IMR-90 (cell line): ENCODE data around the gene OR6C2.

Experiments
- BHLHE40 ChIP-seq: fragments of 150-350 bp; IDR thresholded peaks from 2 replicates; pipeline ENCODE4 v1.6.1; 2016; ENCODE audit warnings: mild to moderate bottlenecking, low read depth, low read length
- CEBPB ChIP-seq: IDR thresholded peaks from 2 replicates; pipeline ENCODE4 v1.6.1; 2012; ENCODE audit warnings: low read depth, low read length, improper control_type of control experiment
- CTCF ChIP-seq: conservative IDR thresholded peaks from 2 replicates; pipeline ENCODE4 v1.5.1; 2012; ENCODE audit warnings: mild to moderate bottlenecking, low read depth, low read length, improper control_type of control experiment
- FOS ChIP-seq: fragments of 150-350 bp; IDR thresholded peaks from 2 replicates; pipeline ENCODE4 v1.6.1; 2016; ENCODE audit warnings: low read depth, low read length
- MAFK ChIP-seq: IDR thresholded peaks from 2 replicates; pipeline ENCODE4 v1.6.1; 2012; ENCODE audit warnings: low read depth, low read length, improper control_type of control experiment
- MAZ ChIP-seq: IDR thresholded peaks from 2 replicates; pipeline ENCODE4 v1.6.1; 2012; ENCODE audit warnings: low read depth, mild to moderate bottlenecking, low read length, improper control_type of control experiment, moderate library complexity, borderline replicate concordance
- POLR2A ChIP-seq: IDR thresholded peaks from 2 replicates; pipeline ENCODE4 v1.6.1; 2012; ENCODE audit warnings: mild to moderate bottlenecking, low read depth, low read length
- RAD21 ChIP-seq: IDR thresholded peaks from 2 replicates; pipeline ENCODE4 v1.6.1; 2012; ENCODE audit warnings: low read length, improper control_type of control experiment
- TF ChIP-seq, protein P1 (sequence below): fragments of 150-350 bp; IDR thresholded peaks from 2 replicates; pipeline ENCODE4 v1.6.1; 2017; ENCODE audit warnings: mild to moderate bottlenecking, antibody characterized with exemption, low read length, low read depth
- TF ChIP-seq, protein P2 (sequence below): fragments of 150-350 bp; IDR thresholded peaks from 2 replicates; pipeline ENCODE4 v1.6.1; 2016; ENCODE audit warnings: low read depth, mild to moderate bottlenecking, low read length, moderate library complexity, borderline replicate concordance

- TF ChIP-seq POLR2A = no peak
- no peak for TF ChIP-seq CTCF
- TF ChIP-seq, protein P1, sequence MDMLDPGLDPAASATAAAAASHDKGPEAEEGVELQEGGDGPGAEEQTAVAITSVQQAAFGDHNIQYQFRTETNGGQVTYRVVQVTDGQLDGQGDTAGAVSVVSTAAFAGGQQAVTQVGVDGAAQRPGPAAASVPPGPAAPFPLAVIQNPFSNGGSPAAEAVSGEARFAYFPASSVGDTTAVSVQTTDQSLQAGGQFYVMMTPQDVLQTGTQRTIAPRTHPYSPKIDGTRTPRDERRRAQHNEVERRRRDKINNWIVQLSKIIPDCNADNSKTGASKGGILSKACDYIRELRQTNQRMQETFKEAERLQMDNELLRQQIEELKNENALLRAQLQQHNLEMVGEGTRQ = no peak
- TF ChIP-seq FOS = no peak
- no peak for TF ChIP-seq MAFK
- TF ChIP-seq BHLHE40 = no peak
- TF ChIP-seq RAD21 = no peak
- TF ChIP-seq, protein P2, sequence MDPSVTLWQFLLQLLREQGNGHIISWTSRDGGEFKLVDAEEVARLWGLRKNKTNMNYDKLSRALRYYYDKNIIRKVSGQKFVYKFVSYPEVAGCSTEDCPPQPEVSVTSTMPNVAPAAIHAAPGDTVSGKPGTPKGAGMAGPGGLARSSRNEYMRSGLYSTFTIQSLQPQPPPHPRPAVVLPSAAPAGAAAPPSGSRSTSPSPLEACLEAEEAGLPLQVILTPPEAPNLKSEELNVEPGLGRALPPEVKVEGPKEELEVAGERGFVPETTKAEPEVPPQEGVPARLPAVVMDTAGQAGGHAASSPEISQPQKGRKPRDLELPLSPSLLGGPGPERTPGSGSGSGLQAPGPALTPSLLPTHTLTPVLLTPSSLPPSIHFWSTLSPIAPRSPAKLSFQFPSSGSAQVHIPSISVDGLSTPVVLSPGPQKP = no peak
- TF ChIP-seq CEBPB = no peak
- TF ChIP-seq MAZ = no peak
These were observed 24.0 kb downstream of the OR6C2 start for GRCh38 chr12:55467836-55468235.
